Iris pigment epithelial cell (primary cell): ENCODE data around the gene CALML4.
"Not testable (repeated sequence)": the region's sequence is repeated elsewhere in the genome, so short reads cannot be mapped to it uniquely, and the experiment has no call there.

ENCODE experiments used
- DNase-seq: peaks from one replicate; pipeline ENCODE4 v3.0.0-alpha.2; 2011; ENCODE audit warnings: low read depth

The CALML4 gene

DNA sequence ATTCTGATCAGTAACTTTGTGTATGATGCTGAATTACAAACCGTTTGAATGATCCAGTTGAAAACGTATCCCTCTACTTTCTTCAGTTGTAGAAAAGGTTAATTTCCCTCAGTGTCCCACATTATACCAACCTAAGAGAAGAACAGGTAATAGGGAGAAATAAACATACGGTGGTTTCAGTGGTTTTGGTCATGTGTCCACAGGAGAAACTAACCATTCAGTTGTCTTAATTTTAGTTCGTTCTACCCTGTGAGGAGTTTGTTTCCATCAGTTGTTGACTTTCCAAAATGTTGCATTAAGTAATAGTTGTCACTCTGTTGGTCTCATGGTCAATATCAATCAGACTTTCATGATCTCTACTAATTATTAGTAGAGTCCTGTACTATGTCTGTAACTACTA lies 15.1 kb downstream of the CALML4 start:
- DNase-seq, result no peak

DNA sequence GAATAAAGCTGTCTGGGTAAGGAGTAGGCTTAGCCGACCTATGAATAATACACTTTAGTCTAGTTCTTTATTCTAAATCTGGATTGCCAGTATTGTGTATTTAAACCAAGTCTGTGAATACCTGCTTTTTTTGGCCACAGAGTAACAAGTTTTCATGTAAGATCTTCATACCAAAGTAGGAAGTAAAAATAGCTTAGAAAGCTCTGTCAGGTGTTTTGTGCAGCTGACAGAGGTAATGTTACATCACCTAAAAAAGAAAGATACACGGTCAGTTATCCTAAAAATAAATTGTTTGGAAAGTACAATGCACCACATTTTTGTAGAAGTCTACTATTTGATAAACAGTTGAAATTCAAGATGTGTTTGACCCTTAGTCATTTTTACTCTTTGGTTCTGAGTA lies 16.5 kb downstream of the CALML4 start:
- no peak for DNase-seq

DNA sequence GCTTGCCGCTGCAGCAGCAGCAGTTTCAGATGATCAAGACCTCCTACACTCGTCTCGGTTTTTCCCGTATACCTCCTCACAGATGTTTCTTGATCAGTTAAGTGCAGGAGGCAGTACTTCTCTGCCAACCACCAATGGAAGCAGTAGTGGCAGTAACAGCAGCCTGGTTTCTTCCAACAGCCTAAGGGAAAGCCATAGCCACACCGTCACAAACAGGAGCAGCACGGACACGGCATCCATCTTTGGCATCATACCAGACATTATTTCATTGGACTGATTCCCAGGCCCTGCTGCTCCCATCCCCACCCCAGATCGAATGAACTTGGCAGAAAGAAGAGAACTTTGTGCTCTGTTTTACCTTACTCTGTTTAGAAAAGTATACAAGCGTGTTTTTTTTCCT lies 17.6 kb downstream of the CALML4 start:
- peak; percentile 87 for DNase-seq

DNA sequence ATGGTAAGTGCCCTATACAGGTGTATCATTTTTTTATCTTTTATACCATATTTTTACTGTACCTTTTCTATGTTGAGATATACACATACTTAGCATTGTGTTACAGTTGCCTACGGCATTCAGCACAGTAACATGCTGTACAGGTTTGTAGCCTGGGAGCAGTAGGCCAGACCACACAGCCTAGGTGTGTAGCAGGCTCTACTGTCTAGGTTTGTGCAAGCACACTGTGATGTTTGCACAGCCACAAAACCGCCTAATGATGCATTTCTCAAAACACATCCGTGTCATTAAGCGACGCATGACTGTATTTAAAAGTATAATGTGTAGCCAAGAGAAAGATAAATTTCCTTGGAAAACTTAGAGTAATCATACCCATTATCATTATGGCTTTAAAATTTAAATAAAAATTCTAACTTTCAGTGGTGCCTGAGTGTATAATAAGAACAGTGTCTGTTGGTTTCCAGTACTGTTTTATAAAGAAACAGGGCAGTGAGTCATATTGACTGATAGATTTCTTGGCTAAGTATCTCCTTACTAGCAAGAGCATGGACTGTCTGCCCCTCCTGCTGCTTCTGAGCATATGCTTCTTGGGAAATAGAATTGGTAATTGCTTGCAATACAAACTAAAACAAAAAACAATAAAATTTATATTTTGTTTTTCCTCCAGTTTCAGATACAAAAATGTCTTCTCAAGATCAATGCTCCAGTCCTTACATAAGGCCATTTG lies 18.3 kb downstream of the CALML4 start:
- DNase-seq, result peak; percentile 89

DNA sequence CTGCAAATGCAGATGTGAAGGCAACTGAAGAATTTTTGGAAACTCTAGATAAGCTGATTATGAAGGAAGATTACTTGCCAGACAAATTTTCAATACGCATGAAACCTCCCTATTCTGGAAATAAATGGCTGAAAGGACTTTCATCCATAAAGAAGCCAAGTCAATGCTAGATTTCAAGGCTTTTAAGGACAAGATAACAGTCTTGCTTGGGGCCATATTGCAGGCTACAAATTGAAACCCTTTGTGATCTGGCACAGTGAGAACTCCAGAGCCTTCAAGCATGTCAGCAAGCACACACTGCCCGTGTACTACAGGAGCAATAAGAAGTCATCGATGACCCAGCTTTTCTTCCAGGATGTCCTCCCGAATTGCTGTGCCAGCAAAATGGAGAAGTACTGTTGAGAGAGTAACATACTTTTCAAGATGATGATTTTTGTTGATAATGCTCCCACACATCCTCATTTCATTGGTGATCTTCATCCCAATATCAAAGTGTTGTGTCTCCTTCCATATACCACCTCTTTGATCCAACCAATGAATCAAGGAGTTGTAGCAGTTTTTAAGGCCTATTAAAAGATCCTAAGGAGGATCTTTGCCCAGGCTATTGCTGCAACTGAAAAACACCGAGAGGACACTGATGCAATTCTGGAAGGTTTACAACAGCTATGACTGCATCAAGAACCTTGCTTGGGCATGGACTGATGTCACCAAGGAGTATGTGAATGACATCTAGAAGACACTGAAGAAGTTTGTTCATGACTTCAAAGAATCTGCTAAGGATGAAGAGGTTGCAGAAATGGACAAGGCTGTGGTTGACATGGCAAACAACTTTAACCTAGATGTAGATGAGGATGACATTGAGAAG lies 20.3 kb downstream of the CALML4 start:
- DNase-seq, result no peak

DNA sequence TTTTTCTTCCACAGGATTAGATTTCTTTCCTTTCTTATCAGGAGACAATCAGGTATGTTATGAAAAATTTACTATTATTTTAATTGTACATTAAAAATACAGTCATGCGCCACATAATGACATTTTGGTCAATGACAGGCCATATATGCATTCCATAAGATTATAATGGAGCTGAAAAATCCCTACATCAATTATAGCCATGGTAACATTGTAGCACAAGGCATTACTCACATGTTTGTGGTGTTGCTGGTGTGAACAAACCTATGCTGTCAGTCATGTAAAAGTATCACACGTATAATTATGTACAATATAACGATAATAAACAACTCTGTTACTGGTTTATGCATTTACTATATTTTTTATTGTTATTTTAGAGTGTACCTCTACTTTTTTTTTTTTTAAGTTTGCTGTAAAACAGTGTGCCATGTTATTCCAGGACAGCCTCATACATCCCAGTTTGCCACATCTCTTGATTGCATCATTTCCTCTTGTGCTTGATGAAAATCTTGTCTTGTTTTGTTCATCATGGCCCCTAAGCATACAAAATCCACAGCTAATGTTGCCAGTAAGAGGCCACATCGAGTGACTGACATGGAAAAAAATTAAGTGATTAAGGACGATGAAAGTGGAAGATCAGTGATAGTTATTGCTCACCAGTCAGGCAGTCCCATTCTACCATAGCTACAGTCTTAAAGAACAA lies 21.4 kb downstream of the CALML4 start:
- peak; percentile 74 for DNase-seq

DNA sequence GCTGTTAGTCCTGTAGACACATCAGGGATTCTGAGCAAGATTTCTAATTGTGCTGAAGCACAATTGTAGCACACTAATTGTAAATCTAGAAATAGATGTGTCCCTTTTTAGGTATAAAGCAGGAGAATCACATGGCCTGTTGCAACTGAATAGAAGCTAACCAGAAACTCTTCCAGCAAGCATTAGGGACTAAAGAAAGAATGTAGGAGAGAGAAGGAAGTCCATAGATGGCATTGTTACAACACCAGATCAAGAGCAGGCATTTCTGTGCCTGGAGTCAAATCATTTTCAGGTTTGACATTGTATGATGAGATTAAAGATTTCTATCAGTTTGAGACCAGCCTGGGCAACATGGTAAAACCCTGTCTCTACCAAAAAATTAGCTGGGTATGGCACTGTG lies 27.4 kb downstream of the CALML4 start:
- DNase-seq, result peak; percentile 77

DNA sequence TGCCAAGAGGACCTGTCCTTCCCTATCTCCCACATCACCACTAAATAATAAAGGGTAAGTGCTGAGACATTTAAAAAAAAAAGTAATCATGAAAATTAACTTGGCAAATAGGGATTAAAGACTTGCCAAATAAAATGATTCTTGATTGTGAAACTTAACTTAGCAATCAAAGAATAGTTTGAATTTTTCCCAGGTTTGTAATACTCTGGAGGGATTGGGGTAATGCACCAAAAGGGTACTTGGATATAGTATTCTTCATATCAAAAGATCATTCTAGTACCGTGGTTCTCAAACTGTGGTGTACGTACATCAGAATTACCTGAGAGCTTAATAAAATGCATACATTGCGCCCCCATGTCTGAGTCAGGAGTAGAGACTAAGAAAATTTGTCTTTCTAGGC lies 28.5 kb downstream of the CALML4 start:
- peak; percentile 24 for DNase-seq

DNA sequence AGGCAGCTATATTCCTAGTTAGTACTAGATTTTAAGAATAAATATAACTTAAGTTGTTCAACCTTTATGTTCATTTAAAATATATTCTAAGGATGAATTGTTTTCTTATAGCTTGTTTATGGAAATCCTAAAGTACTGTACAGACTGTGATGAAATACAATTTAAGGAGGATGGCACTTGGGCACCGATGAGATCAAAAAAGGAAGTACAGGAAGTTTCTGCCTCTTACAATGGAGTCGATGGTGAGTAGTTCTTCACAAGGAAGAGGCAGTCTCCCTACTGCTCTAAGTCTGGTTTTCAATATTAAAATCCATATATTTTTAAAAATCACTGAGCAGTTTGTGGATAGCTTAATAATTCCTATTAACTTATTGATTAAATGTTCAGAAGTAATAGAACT lies 29.6 kb downstream of the CALML4 start:
- no peak for DNase-seq

DNA sequence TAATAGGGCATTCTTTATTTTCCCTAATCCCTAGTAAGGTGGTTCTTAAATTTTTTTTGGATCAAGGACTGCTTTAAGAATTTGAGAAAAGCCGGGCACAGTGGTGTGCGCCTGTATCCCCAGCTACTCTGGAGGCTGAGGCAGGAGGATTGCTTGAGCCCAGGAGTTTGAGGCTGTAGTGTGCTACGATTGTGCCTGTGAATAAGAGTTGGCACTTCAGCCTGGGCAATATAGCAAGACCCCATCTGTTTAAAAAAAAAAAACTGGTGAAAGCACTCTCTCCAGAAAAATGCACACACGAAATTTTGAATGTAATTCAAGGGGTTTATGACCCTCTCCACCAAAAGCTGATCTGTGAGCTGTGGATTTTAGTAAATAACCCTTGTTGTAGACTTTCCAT lies 32.0 kb downstream of the CALML4 start:
- DNase-seq, result no peak

DNA sequence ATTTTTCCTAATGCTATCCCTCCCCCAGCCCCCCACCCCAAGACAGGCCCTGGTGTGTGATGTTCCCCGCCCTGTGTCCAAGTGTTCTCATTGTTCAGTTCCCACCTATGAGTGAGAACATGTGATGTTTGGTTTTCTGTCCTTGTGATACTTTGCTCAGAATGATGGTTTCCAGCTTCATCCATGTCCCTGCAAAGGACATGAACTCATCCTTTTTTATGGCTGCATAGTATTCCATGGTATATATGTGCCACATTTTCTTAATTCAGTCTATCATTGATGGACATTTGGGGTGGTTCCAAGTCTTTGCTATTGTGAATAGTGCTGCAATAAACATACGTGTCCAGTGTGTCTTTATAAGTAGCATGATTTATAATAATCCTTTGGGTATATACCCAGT lies 33.1 kb downstream of the CALML4 start:
- not testable (repeated sequence) for DNase-seq

DNA sequence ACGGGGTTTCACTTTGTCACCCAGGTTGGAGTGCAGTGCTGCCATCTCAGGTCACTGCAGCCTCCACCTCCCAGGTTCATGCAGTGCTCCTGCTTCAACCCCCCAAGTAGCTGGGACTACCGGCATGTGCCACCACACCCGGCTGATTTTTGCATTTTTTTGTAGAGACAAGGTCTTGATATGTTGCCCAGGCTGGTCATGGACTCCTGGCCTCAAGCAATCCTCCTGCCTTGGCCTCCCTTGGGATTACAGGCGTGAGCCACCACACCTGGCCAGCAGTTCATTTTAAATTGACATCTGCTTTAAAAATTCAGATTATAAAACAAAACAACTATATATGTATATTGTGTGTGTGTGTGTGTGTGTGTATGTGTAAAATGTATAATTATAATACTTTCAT lies 38.3 kb downstream of the CALML4 start:
- no peak for DNase-seq

DNA sequence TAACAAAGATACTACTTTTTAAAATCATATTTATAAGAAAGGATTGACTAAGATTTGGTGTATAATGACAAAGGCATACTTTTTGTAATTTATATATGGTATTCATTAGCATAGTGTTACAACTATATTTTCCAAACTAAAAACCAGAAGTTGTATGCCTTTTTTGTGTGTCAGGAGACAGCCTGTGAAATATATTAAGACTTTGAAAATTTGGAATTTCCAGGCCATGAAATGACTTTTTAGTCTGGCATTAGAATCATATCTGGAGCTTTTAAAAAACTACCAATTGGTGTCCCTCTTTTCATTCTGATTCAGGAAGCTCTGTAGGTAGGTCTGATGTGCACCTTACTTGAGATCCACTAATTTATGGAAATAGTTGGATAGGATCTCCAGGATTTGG lies 41.9 kb downstream of the CALML4 start:
- DNase-seq, result no peak

DNA sequence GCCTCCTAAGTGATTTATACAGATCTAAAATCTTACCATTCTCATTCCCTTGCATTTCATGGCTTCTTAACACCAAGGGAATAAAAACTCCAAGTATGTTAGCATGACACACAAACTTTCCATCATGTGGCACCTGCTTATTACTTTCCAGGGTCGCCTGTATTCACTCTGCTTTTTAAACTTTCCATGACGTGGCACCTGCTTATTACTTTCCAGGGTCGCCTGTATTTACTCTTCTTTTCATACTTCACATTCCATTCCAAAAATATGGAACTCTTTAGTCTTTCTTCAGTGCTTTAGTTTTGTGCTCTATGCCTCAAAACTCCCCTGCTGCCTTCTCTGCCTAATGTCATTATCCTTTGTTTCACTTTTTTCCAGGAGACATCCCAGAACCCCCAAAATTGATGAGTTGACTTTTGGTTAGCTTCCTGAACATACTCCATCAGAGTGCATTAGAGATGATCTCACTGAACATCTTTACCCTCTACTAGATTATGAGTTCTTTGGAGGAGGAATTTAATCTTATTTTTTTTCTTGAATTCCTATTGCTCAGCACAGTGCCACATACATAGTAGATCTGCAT lies 47.0 kb downstream of the CALML4 start:
- peak; percentile 47 for DNase-seq

DNA sequence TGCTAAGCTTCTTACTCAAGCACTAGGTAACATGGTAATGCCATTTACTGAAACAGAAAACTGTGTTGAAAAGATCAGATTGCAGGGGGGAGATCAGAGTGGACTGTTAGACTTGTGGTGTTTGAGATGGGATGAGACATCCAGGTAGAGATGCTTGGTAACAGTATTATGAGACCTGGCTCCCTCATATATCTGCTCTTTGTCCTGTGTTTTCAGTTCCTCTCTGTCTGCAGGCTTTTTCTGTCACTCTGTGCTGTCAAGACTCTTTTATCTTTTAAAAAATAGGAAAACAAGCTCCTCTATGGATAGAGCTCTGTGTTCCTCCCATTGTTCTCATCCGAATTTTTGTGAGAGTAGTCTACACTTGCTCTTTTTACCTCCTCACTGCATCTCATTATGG lies 48.1 kb downstream of the CALML4 start:
- DNase-seq, result no peak

DNA sequence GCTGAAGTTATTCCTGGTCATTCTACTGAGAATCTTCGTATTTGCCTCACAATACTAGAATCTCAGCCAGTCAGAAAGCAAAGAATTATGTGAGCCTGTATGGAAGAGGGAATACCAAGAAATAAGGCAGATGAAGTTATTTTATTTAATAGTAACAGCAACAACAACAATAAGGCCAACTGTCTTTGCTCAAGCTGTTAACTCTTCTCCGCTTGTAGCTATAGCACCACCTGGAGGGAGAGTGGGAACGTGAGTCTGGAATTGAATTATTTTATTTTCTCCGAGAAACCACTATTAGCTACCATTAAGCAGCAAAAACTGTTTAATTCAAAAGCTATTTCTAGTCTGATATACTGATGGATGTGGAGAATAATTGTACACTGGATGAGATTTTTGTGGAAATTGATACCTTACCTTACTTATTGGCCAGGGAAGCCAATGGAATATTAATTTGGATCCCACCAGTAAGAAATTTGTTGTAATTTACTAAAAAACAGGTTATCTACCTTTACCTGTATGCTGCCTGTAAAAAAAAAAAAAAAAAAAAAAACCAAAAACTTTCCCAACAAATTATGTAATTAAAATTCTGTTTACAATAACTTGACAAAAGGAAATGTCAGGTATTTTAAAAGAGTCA lies 50.1 kb downstream of the CALML4 start:
- peak; percentile 71 for DNase-seq

DNA sequence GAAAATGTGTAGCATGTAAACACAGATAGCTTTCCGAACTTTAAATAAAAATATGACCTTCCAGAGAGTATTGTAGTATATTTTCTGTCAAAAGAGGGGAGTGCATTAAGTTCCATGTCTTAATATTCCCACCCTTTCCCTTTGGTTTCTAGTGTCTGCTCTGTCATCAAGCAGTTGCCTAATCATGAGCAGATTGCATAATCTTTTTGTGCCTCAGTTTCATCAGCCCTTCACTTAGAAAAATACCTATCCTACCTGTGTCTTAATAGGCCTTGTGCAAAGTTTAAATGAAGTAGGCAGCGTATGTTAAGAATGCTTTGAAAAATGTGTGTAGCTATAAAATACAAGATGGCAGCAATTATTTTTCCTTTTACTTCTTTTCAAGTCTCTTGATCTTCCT lies 52.8 kb downstream of the CALML4 start:
- no peak for DNase-seq

DNA sequence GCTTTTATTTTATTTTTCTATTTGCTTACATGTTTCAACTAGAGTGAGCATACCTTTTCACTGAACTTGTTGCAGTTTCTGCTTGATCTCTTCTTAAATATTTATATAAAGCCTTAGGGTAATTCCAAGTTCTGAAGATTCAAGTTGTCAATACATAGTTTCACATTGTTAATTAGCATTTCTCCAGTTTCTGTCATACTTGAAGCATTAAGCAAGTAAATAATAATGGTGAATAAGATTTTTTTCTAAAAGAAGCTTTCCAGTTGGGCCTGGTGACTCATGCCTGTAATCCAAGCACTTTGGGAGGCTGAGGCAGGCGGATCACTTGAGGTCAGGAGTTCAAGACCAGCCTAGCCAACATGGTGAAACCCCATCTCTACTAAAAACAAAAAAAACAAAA lies 53.9 kb downstream of the CALML4 start:
- DNase-seq, result peak; percentile 64

DNA sequence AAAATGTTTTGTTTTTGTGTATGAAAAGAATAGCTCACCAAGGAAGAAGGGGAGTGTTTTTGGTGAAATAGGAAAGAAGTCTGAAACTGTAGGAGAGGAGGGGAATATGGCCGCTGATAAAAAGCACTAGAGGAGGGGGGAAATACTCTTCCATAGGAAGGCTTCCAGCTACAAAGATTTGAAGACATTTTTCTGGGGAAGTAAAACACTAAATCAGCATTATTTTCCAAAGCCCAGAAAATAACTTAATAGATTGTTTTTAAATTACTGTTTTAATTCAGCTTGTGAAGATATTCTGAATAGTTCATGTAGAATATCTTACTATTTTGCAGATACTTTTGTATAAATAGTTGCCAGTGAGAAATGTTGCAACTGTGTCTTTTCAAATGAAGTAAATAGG lies 54.9 kb downstream of the CALML4 start:
- no peak for DNase-seq

DNA sequence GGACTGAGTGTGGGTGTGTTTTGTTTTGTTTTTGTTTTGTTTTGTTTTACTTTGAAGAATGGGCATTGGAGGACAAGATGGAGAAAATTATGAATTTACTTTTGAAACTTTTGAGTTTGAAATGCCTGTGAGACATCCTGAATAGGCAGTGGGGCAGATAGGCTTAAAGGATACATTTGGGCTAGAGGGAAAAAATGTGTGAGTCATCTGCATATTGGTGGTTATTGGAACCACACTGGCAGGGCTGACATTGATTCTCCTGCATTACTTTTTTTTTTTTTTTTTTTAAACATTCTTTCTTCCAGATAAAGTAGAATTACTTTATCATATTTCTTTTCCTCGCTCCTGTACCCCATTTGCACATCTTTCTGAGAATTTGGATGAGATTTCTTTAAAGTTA lies 56.1 kb downstream of the CALML4 start:
- DNase-seq, result peak; percentile 47

DNA sequence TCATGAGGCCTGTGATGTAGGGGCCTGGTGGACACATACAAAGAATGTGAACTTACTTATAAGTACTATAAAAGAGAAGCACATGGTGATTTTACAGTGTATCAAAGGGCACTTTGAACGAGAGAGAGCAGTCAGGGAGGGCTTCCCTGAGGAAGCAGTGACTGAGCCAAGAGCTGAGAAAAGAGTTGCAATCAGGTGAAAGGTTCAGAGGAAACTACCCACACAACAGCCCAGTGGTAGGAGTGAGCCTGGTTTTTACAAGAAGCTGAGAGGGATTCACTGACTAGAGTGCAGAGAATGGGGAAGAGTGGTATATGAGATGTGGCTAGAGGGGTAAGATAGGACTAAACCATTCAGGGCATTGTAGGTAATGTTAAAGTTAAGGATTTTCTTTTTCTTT lies 57.1 kb downstream of the CALML4 start:
- DNase-seq, result no peak

DNA sequence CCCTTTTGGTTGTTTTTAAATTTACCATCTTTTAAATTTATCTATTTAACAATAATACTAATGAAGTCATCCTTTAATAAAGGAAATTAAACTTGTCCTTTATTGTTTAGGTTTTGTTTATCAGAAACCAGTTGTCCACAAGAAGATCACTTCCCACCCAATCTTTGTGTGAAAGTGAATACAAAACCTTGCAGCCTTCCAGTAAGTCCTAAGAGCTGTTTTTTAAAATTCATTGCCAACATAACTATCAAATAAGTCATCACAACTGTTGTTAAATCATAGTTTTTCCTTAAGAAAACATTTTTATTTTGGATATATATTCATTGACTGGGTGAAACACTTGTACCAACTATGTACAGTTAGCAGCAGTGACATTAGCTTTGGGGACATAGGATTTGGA lies 59.4 kb downstream of the CALML4 start:
- peak; percentile 51 for DNase-seq
